ENCODE measurements around the gene TRA2B. TPM values are rescaled to one million over a fixed set of nuclear protein-coding genes. Genes with fewer than 3 reads are reported as not detected.

TRA2B gene
- total and polyA plus RNA-seq, 7 donors, result 62.5 to 159 (median 113) TPM

Other genes with a start within 250 kb of the TRA2B start
- 10 to 100 TPM in 1 of 4 donors, 1 to 10 TPM in 3; 6.3 to 14.7 (median 7.1) TPM for gene IGF2BP2, start 113.0 kb downstream of the TRA2B start, total RNA-seq
- gene IGF2BP2, start 113.0 kb downstream of the TRA2B start, polyA plus RNA-seq, result 10 to 100 TPM; 18.6 to 20.7 (median 19.0) TPM
- gene ETV5, start 171.1 kb upstream of the TRA2B start, total RNA-seq, result 1 to 10 TPM; 5.8 to 7.8 (median 6.9) TPM
- 1 to 10 TPM; 2.3 to 8.4 (median 6.0) TPM for gene ETV5, start 171.1 kb upstream of the TRA2B start, polyA plus RNA-seq